HUES6 (cell line): ENCODE results near the gene PRODH2.

ENCODE experiments used
- H3K27ac ChIP-seq: 2 replicates; pipeline ENCODE4 v1.7.0; 2013; ENCODE audit warnings: low read depth, mild to moderate bottlenecking, low read length, inconsistent platforms
- H3K27me3 ChIP-seq: 2 replicates; pipeline ENCODE4 v1.6.1; 2013; ENCODE audit warnings: low read length; ENCODE audit not compliant: control insufficient read depth, insufficient read depth
- H3K36me3 ChIP-seq: 2 replicates; pipeline ENCODE4 v1.6.1; 2013; ENCODE audit warnings: low read length; ENCODE audit not compliant: control insufficient read depth, insufficient read depth
- H3K4me1 ChIP-seq: 2 replicates; pipeline ENCODE4 v1.6.1; 2013; ENCODE audit warnings: low read length; ENCODE audit not compliant: control insufficient read depth, insufficient read depth
- H3K4me3 ChIP-seq: 2 replicates; pipeline ENCODE4 v1.5.1; 2013; ENCODE audit warnings: low read depth, low read length
- H3K9ac ChIP-seq: one replicate; pipeline ENCODE4 v1.6.1; 2013; ENCODE audit warnings: mild to moderate bottlenecking, low read length
- H3K9me3 ChIP-seq: 2 replicates; pipeline ENCODE4 v1.6.1; 2013; ENCODE audit warnings: low read depth, low read length; ENCODE audit not compliant: control insufficient read depth, insufficient read depth

Gene PRODH2

DNA sequence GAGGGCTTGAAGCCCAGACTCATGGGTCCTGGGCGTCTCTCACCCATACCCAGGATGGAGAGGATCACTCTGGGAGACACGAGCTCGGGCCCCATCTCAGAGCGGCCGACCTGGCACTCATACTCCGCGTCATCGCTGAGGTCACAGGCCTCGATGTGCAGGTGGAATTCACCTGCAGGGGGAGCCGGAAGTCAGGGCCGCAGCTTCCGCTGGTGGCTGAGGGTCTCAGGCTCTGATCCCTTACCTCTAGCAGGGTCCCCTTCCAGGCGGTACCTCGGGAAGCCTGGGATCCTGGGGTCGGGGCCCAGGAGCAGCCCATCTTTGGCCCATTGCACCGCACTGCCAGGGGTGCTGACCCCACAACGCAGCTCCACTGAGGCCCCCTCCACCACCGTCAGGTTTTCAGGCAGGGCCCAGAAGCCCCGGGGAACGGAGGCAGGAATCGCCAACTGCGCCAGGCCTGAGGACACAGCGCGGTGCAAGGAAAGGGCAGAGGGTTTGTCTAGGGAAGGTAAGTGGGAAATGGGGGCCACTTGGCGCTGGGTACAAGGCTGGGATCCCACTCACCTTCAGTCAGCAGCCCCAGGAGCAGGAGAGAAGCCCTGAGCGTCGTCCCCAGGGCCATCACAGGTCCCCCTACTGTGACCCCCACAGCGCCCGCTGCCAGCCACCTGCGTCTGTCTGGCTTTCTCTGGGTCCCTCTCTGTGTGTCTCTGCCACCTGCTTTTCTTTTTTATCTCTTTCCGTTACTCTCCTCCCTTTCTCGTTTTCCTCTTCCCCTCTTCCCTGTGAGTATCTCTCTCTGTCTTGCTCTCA, 38.8 kb upstream of the PRODH2 start:
- peaks cover 91% of the 10 kb centered on the region for H3K27me3 ChIP-seq
- no peak overlapping the region for H3K9ac ChIP-seq
- H3K4me1 ChIP-seq, result peaks cover 14% of the 10 kb centered on the region
- H3K36me3 ChIP-seq, result no peaks in the 10 kb centered on the region
- no peaks in the 10 kb centered on the region for H3K9me3 ChIP-seq
- H3K4me3 ChIP-seq, result peak overlapping the region; percentile 21
- no peak overlapping the region for H3K27ac ChIP-seq

DNA sequence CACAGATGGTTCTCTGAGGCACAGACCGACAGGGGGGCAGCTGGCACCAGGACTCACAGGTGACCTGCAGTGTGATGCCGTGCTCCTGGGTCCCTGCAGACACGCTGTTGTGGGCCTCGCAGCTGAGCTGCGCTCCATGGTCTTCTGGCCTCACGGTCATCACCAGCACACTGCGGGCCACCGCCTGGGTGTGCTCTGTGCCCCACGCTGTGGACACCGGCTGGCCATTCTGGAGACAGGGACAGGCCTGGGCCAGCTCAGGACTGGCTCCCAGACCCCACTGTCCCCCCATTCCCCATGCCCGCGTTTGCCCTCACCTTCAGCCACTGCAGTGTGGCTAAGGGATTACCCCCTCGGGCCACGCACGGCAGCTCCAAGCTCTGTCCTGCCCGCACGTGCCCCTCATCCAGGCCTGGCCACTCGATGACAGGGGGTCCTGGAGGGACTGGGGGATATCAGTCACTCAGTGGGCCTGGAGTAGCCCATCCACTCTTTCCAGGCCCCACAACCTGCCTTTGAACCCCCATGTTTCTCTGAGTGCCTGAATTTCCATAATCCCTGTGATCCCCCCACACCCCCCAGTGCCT, 36.4 kb upstream of the PRODH2 start:
- H3K4me1 ChIP-seq, result peaks cover 17% of the 10 kb centered on the region
- no peak overlapping the region for H3K9ac ChIP-seq
- peaks cover 92% of the 10 kb centered on the region for H3K27me3 ChIP-seq
- no peaks in the 10 kb centered on the region for H3K9me3 ChIP-seq
- H3K27ac ChIP-seq, result no peak overlapping the region
- no peak overlapping the region for H3K4me3 ChIP-seq
- H3K36me3 ChIP-seq, result no peaks in the 10 kb centered on the region

DNA sequence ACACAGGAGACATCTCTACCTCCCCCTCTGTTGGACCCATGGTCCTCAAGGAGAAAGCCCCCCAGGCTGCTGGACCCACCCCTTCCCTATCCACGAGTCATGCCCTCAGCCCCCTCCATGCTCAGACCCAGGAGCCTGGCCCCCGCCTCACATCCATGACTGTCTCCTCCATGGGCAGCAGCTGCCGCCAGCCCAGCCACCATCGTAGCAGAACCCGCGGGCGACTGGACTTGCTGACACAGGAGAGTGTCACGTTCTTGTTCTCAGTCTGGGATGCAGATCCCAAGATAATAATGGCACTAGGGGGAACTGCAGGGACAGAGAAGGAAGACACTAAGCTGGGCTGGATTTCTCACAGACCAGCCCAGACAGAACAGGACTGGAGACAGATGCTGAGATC, 35.8 kb upstream of the PRODH2 start:
- H3K4me3 ChIP-seq, result no peak overlapping the region
- H3K27me3 ChIP-seq, result peaks cover 93% of the 10 kb centered on the region
- H3K9me3 ChIP-seq, result no peaks in the 10 kb centered on the region
- H3K9ac ChIP-seq, result no peak overlapping the region
- H3K27ac ChIP-seq, result no peak overlapping the region
- H3K36me3 ChIP-seq, result no peaks in the 10 kb centered on the region
- peaks cover 18% of the 10 kb centered on the region for H3K4me1 ChIP-seq

DNA sequence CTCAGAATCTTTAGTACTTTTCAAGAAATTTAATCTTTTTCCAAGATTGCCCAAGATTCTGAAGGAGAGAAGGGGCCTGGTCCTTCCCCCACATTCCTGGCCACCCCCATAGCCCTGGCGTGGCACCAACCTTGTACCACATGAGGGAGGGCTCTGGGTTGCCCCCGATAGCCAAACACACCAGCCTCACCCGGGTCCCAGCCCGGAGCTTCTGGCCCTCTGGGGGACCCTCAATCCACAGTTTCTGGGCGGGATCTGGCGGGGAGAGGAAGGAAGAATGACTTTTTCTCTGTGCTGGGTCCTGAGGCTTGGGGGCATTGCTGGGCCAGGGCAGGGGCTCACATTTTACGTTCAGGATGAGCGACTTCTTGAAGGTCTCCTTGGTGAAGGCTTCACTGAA, 35.3 kb upstream of the PRODH2 start:
- Histone ChIP-seq H3K27ac (no peak overlapping the region), H3K9ac (no peak overlapping the region), H3K9me3 (no peaks in the 10 kb centered on the region), H3K27me3 (peaks cover 93% of the 10 kb centered on the region), H3K4me3 (no peak overlapping the region), H3K36me3 (no peaks in the 10 kb centered on the region), H3K4me1 (peaks cover 18% of the 10 kb centered on the region)

DNA sequence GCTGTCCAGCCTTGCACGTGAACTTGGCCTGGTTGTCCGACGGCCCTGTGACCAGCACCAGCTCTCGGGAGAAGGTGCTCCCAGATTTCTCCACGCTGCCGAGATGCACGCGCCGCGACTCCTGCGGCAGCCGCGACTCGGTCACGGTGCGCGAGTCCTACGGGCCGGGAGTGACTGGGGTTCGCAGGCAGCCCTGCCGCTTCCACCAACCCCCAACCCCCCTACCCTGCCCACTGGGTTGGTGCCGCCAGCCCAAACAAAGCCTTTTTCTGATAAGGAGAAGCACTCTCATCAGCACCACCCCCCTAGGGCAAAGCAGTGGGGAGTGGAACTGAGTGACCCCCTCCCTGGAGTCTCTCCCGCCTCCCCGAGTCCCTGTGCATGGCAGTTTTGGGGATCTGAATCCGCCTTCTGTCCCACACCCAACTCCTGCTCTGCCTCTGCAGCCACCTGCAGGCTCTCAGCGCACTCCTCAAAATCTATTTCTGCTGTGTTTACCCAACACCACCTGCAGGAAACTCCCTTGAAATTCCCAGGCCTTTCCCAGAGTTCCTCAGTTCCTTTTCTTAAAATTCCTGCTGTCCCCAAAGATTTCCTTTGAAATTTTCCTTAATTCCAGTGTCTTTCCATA, 33.5 kb upstream of the PRODH2 start:
- Histone ChIP-seq H3K4me3 (peak overlapping the region; percentile 64), H3K9ac (no peak overlapping the region), H3K27ac (no peak overlapping the region), H3K9me3 (no peaks in the 10 kb centered on the region), H3K27me3 (peaks cover 95% of the 10 kb centered on the region), H3K4me1 (peaks cover 14% of the 10 kb centered on the region), H3K36me3 (no peaks in the 10 kb centered on the region)

DNA sequence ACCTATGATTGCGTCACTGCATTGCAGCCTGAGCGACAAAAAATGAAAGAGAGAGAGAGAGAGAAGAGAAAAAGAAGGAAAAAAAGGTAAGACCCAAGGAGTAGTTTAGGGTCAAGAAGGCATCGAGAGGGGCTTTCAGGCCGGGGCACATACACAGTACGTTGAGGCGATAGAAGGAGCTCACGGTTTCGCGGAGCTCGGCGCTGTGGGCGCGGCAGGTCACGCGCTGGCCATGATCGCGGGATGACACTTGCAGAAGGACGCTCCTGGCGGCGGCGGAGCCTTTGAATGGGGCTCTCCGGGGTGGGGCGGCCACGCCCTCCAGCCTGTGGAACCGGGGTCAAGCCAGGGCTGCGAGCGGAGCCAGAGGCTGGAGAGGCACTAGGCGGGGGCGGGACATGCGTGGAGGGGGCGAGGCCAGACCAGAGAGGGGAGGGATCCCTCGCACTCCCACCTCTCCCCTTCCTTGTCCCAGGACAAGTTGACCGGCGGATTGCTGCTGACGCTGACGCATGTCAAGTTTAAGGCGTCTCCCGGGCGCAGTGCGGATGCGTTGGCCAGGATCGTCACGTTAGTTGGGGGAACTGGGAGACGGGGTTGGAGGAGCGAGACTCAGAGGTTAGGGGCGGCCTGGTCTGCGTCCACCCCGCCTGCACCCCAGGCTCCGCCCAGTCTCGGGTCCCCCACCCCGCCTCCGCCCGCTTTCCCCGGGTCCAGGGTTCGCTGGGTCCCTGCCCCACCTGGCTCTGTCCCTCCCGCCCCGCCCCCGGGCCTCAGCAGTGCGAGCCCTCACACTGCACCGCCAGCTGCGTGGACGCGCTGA, 32.8 kb upstream of the PRODH2 start:
- Histone ChIP-seq H3K27me3 (peaks cover 91% of the 10 kb centered on the region), H3K4me3 (peak overlapping the region; percentile 64), H3K27ac (no peak overlapping the region), H3K36me3 (no peaks in the 10 kb centered on the region), H3K4me1 (peaks cover 10% of the 10 kb centered on the region; the same call in 1 of the 2 replicates), H3K9me3 (no peaks in the 10 kb centered on the region), H3K9ac (no peak overlapping the region)

DNA sequence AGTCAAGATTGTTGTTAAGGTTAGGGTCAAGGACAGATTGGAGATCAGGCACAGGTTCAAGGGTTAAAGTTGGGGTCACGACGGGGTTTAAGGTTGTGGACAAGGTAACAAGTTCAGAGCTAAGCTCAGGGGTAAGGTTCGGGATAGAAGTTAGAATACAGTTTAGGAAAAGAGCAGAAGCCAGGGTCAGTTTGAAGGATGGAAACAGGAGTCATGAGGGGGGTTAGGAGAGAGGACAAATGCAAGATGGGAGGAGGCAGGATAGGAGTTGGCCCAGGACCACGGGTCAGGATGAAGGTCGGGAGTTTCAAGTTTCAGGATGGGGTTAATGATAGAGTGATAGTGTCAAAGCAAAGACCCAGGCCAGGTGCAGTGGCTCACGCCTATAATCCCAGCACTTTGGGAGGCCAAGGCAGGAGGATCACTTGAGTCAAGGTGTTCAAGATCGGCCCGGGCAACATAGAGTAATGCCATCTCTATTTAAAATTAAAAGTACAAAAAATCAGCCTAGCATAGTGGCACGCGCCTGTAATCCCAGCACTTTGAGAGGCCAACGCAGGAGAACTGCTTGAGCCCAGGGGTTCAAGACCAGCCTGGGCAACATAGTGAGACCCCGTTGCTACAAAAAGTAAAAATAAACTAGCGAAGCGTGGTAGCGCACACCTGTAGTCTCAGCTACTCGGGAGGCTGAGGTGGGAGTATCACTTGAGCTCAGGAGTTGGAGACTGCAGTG, 32.0 kb upstream of the PRODH2 start:
- Histone ChIP-seq H3K36me3 (no peaks in the 10 kb centered on the region), H3K9ac (no peak overlapping the region), H3K27ac (no peak overlapping the region), H3K4me1 (peaks cover 10% of the 10 kb centered on the region; the same call in 1 of the 2 replicates), H3K27me3 (peaks cover 84% of the 10 kb centered on the region), H3K9me3 (no peaks in the 10 kb centered on the region), H3K4me3 (peak overlapping the region; percentile 64)

DNA sequence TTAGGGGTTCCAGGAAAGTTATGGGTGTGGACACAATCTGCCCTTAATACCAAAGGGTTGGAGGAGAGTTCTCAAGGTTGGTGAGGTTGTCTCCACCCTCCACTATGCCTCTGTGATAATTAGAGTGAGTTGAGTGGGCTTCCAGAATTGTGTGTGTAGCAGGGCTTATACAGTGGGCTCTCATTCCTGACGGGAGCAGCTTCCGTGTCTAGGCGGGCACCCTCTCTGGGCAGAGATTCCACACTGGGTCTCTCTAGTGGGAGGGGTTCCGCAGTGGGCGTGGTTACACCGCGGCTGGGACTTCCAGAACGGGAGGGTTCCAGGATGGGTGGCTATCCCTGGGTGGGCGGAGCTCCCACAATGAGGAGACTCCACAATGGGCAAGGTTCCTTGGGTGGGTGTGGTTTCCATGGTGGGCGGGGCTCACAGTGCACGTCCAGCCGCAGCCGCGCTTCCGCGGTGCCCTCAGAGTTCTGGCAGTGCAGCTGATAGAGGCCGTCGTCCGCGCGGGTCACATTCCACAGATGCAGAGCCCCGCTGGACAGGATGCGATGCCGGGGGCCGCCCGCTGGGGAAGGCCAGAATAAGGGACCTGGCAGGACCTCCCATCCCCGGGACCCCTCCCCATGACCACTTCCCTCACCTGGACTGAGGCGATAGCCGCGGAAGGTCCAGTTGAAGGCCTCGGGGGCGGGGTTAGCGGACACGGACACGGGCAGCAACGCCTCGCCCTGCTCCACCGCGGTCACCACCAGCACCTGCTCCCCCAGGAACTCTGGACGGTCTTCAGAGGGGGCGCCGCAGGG, 31.2 kb upstream of the PRODH2 start:
- H3K9ac ChIP-seq, result no peak overlapping the region
- no peak overlapping the region for H3K27ac ChIP-seq
- H3K36me3 ChIP-seq, result no peaks in the 10 kb centered on the region
- H3K27me3 ChIP-seq, result peaks cover 78% of the 10 kb centered on the region
- H3K4me1 ChIP-seq, result peaks cover 10% of the 10 kb centered on the region; the same call in 1 of the 2 replicates
- H3K9me3 ChIP-seq, result no peaks in the 10 kb centered on the region
- peak overlapping the region; percentile 45 for H3K4me3 ChIP-seq

DNA sequence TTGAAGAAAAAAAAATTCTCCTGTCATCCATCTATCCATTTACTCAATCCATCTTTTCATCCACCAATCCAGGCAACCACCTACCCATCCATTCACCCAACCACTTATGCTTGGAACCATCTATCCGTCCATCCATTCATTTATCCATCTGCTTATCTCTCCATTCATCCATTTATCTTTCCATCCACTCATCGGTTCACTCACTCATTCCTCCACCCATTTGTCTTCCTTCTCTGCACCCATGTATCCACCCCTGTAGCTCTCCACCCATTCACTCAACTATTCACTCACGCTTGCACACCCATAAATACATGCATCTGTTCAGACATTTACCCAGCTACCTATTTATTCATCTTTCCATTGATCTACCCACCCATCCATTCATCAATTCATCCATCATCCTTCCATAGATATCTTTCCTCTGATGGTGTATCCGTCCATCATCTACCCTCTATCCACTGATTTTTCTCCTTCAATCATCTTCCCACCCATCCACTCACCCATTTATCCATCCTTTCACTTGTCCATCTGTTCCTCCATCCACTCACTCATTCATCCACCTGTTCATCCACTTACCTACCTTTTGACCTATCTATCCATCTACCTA, 30.1 kb upstream of the PRODH2 start:
- peaks cover 67% of the 10 kb centered on the region for H3K27me3 ChIP-seq

More for the DNA sequence above, 30.1 kb upstream of the PRODH2 start:
- Histone ChIP-seq H3K27ac (no peak overlapping the region), H3K36me3 (no peaks in the 10 kb centered on the region), H3K9ac (no peak overlapping the region), H3K4me3 (no peak overlapping the region), H3K4me1 (peaks cover 10% of the 10 kb centered on the region; the same call in 1 of the 2 replicates), H3K9me3 (no peaks in the 10 kb centered on the region)
